Glomerular endothelial cell (primary cell): ENCODE results near the gene JAZF1. TPM values are rescaled to one million over a fixed set of nuclear protein-coding genes. Genes with fewer than 3 reads are reported as not detected.
"Not testable (repeated sequence)": the region's sequence is repeated elsewhere in the genome, so short reads cannot be mapped to it uniquely, and the experiment has no call there.

Experiments
- DNase-seq: peaks from one replicate; pipeline ENCODE4 v3.0.0-alpha.2; 2011; ENCODE audit warnings: low read depth, low spot score; ENCODE audit errors: extremely low read depth
- total RNA-seq: library from RNA; depleted of rRNA; stranded (reverse); fragments of >200 nt; gene quantifications from 2 replicates; pipeline ENCODE4 v1.2.3, GENCODE V29; 2015

Gene JAZF1
- total RNA-seq, 1 donor from 2014 or later: 8.9 TPM

DNA sequence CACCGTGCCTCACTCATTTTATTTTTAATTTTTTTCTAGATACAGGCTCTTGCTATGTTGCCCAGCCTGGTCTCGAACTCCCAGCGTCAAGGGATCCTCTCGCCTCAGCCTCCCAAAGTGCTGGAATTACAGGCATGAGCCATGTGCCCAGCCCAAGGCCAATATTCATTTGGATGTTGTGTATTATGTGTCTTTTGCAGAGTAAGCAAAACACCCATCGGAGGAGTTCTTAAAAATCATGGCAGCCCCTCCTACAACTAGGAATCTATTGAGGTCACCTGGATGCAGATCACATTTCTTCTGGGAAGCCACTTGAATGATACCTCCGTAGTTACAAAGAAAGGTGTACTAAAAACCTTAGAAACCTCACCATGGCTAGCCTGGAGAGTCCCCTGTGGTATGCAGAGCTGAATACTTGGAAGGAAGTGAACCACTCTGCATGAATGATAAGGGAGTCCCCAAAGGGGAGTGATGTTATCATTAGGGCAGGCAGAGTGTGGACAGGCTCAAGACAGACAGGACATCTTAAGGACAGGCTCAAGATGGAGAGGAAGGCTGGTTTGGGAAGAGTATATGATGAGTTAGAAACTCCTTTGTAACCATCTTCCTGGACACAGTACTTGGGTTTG is 254.9 kb downstream of the JAZF1 start:
- no peak for DNase-seq

- no peak for DNase-seq
These were observed 257.0 kb downstream of the JAZF1 start for GRCh38 chr7:27923642-27923980.

DNA sequence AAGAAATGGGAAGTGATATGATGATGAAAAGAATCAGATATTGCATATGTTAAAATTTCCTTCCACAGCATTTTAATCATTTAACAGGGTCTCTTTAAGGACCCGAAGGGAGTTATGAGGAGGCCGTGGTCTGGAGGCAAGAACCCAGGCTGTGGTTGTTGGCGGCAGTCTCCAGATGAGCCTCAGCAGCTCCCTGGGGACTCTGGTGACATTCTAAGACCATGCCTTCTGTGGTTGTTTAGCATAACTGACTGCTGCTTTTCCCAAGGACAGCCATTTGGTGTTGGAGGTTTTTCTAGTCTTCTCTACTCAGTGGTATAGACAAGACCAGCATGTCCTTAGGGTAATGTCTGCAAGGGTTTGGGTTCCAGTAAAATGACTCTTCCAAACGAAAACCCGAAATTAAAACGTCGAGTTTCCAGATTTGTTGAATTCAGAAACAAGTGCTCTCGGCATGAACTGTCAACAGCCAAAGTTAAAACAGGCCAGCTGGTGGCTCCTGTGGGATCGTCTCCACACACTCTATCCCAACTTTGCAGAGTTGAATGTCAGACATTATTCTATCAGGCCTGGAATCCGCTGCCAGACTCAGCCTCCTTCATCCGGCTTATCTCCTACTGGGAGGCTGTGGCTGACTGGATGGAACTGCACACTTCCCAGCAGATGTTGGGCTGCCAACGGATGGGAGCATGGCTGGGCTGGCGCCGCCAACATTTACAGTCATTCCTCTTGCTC is 257.5 kb downstream of the JAZF1 start:
- no peak for DNase-seq

- not testable (repeated sequence) for DNase-seq
These were observed 258.2 kb downstream of the JAZF1 start for GRCh38 chr7:27922389-27922788.

GRCh38 chr7:27921081-27921836 is 259.3 kb downstream of the JAZF1 start:
- DNase-seq: peak; percentile 82

- no peak for DNase-seq
These were observed 260.2 kb downstream of the JAZF1 start for GRCh38 chr7:27920281-27920946.

GRCh38 chr7:27918503-27918902 is 262.1 kb downstream of the JAZF1 start:
- DNase-seq: no peak

- peak; percentile 47 for DNase-seq
These were observed 262.8 kb downstream of the JAZF1 start for GRCh38 chr7:27917774-27918314.

- no peak for DNase-seq
These were observed 263.5 kb downstream of the JAZF1 start for GRCh38 chr7:27917119-27917518.

GRCh38 chr7:27916372-27916771 is 264.2 kb downstream of the JAZF1 start:
- no peak for DNase-seq

- no peak for DNase-seq
These were observed 266.2 kb downstream of the JAZF1 start for GRCh38 chr7:27914409-27914808.

DNA sequence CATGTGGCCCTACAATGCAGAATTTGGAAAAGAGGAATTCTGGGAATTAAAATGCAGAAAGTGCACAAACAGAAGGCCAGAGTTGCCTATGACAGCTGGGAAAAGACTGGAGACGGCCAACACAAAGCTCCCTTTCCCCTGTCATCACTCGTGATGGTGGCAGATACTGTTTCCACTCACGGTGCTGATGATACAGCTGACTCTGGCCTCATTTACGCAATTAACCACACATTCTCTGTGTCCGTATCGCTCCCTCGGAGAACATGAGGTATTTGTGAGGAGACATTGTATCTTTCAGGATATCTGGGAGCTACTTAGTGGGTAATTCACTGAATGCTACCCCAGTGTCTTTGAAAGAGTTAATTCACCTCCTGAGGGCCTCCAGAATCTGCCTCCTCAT is 267.8 kb downstream of the JAZF1 start:
- DNase-seq: no peak

GRCh38 chr7:27911920-27912319 is 268.7 kb downstream of the JAZF1 start:
- DNase-seq: no peak

DNA sequence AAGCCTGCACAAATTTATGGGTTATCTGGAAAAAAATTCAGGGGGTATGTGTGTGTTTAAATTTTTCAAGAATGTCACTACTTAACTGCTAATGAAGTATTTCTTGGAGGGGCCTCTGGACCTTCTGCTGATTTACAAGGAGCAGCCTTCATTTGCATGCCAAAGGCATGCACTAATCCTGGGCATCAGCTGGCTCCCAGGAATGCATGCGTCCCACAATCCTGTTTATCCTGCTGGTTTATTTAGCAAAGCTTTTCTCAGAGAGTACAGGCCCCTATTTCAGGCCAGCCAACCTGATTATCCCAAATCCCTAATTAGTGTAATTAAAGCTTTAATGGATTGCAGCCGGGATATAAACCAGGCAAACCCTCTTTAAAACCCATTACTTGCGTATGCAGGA is 270.3 kb downstream of the JAZF1 start:
- DNase-seq: no peak

DNA sequence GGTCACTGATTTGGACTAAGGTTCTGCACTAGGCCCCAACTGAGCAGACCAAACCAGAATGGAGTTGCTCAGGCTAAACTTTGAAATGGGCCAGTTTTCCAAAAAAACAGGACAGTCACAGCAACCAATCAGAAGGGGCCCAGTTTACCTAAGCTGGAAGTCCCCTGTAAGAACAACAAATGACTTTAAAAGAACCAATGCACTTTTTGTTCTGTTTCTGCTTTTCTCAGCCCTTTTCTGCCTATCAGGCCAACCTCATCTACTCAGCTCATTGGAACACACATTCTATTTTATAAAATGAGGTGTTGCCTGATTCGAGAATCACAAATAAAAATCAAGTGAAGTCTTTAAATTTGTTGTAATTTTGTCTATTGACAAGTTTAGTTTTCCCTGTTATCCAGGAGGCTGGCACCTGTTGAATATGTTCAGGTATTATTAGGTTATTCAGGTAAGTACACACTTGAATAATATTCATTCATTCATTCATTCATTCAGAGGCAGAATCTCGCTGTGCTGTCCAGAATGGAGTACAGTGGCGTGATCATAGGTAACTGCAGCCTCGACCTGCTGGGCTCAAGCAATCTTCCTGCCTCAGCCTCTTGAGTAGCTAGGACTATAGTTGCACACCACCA is 271.9 kb downstream of the JAZF1 start:
- DNase-seq: no peak

DNA sequence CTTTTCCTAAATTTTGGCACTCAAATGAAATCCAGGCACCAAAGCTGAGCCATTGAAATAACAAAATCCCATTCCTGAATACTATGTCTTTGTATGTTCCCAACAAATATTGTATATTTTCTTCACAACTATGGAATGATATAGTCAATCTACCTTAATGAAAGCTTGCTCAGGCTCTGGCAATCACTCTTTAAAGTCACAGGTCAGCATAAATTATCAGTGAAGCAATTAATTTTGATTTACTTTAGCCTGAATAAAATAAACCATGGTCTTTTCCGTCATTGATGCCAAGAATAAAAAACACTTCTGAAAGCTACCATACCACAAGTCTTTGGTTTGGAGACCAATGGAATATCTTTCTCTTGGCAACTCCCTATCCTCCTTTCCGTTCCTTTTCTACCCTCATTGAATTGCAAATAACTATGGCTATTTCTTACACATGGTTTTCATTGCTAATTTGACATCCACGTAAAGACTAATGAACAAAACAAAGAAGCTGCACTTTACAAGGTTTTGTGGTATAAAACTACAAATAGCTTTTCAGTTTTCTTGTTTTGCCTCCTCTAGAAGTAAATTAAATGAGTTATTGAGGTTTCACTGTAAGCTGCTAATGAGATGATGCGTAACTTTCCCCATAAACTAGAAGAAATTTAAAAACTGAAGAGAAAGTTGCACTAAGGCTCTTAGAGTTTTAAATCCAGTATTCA is 274.1 kb downstream of the JAZF1 start:
- no peak for DNase-seq

DNA sequence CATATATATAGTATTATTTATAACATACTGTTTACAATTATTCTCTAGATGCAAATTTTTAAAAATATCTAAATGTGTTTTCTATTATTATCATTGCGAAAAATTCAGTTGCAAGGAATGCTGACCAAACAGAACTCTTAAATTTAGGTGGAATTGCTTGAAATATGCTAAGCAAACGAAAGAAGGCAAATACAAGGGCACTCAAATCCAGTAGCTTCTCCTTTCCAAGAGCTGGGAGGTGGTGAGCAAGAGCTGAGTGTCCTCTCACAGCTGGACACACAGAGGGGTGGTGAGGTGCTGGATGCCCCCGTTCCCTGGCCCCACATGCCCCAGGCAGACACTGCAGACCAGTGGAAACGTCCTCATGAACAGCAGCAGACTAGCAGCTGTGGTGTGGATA is 274.6 kb downstream of the JAZF1 start:
- no peak for DNase-seq

GRCh38 chr7:27901028-27901760 is 279.4 kb downstream of the JAZF1 start:
- no peak for DNase-seq

- no peak for DNase-seq
These were observed 280.6 kb downstream of the JAZF1 start for GRCh38 chr7:27900006-27900405.
